ENCODE measurements around the gene KERA. TPM values are rescaled to one million over a fixed set of nuclear protein-coding genes. Genes with fewer than 3 reads are reported as not detected.

Gene KERA, protein sequence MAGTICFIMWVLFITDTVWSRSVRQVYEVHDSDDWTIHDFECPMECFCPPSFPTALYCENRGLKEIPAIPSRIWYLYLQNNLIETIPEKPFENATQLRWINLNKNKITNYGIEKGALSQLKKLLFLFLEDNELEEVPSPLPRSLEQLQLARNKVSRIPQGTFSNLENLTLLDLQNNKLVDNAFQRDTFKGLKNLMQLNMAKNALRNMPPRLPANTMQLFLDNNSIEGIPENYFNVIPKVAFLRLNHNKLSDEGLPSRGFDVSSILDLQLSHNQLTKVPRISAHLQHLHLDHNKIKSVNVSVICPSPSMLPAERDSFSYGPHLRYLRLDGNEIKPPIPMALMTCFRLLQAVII
- not detected for polyA plus RNA-seq (2013, experiment 1 of 2)
- not detected for polyA plus RNA-seq (2013, experiment 2 of 2)

DNA sequence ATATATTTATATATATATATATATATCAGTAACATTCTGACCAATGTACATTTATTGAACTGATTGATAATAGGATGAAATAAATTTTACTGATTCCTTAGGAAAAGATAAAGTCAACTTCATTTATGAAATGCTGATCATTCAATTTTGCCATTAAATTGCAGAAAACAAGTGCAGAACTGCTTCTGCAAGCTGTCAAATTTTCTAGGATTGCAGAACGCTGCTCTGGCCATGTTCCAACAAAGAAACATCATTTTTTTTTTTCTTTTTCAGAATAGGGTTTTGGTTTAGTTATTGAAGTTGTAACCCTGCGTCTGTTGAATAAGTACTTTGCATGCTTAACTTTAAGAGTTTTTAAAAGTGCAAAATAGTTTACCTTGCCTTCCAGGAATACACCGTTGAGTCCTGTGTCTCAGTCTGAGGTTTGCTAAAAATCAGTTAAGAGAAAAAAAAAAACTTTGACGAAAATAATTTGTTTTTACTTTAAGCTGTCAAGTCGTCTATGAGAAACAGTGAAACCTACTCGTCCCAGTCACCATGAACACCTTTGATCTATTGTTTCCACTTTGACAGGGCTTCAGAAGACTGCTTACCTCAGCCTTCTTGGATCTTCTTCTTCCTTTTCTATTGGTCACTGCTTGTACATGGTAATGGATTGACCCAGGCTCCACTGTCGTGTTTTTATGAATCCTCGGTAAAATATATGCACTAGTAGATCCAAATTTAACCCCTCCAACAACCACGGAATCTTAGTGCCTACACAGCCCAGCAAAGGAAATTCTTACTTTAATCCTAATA lies at the start of gene KERA:
KERA (minus strand) TSS at position 657 of the 798 bp plus-strand sequence. CDS start 1,743 bp downstream, outside the sequence.
- no peak within 1 kb of the TSS for H3K27ac ChIP-seq (ENCODE audit: low read depth, low read length, severe bottlenecking)
- no peak within 1 kb of the TSS for H3K4me3 ChIP-seq (ENCODE audit: extremely low read depth, insufficient read depth, low read length, poor library complexity, severe bottlenecking)
- H3K36me3 ChIP-seq (ENCODE audit: control insufficient read depth, insufficient read depth, low read length): no peaks in the 10 kb centered on the region
- no peaks in the 10 kb centered on the region for H3K9me3 ChIP-seq (ENCODE audit: control insufficient read depth, low read length)
- no peaks in the 10 kb centered on the region for H3K4me1 ChIP-seq (ENCODE audit: control insufficient read depth, insufficient read depth, low read length, poor library complexity, severe bottlenecking)
- 79 to 90% methylated on average over 4 to 5 of the region's 9 CpGs for WGBS, 2 experiments (ENCODE audit: insufficient coverage in 2 of 2)

DNA sequence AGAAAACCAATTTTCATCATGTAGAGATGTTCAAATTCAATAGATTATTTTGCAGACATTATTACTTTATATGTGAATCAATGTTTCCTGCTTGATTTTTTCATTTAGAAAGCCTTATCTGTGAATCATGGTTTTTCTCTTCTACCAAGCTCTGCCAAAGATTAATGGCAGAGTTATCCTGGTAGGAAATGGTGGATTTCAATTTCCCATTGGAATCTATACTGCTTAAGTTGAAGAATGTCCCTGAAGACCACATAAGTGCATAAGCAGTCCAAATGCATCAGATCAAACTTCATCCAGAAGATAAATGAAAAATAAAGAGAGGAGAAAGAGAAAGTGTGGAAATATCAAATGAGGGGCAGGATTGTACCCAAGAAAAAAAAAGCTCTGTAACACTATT lies 48.5 kb upstream of the KERA start:
- Histone ChIP-seq H3K27ac (ENCODE audit: low read depth, low read length, severe bottlenecking) (no peak overlapping the region), H3K36me3 (ENCODE audit: control insufficient read depth, insufficient read depth, low read length) (no peaks in the 10 kb centered on the region), H3K4me1 (ENCODE audit: control insufficient read depth, insufficient read depth, low read length, poor library complexity, severe bottlenecking) (peaks cover 3% of the 10 kb centered on the region), H3K4me3 (ENCODE audit: extremely low read depth, insufficient read depth, low read length, poor library complexity, severe bottlenecking) (no peak overlapping the region), H3K9me3 (ENCODE audit: control insufficient read depth, low read length) (no peaks in the 10 kb centered on the region)

DNA sequence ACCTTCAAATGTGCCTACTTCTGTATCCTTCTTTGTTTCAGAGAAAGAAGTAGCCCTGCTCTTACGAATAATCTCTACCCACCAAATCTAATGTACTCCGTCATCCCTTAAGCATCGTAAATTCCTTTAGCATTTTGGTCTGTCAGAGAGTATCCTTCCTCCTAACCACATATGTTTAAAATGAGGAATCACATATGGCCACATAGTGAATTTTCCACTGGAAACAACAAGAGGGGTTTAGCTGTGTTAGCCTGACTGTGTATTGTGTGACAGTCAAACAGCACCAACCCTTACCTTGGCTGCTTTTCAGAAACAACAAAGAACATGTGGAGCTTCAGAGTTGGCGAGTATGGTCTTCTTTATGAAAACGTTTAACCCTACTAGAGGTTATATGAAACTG lies 48.0 kb upstream of the KERA start:
- H3K4me3 ChIP-seq (ENCODE audit: extremely low read depth, insufficient read depth, low read length, poor library complexity, severe bottlenecking): no peak overlapping the region
- WGBS, 2 experiments (ENCODE audit: insufficient coverage in 2 of 2): 87% methylated on average over 3 of the region's 5 CpGs; no CpG with 5 or more reads in 1 of the 2 experiments
- H3K4me1 ChIP-seq (ENCODE audit: control insufficient read depth, insufficient read depth, low read length, poor library complexity, severe bottlenecking): peaks cover 3% of the 10 kb centered on the region
- no peaks in the 10 kb centered on the region for H3K36me3 ChIP-seq (ENCODE audit: control insufficient read depth, insufficient read depth, low read length)
- H3K27ac ChIP-seq (ENCODE audit: low read depth, low read length, severe bottlenecking): no peak overlapping the region
- H3K9me3 ChIP-seq (ENCODE audit: control insufficient read depth, low read length): no peaks in the 10 kb centered on the region

DNA sequence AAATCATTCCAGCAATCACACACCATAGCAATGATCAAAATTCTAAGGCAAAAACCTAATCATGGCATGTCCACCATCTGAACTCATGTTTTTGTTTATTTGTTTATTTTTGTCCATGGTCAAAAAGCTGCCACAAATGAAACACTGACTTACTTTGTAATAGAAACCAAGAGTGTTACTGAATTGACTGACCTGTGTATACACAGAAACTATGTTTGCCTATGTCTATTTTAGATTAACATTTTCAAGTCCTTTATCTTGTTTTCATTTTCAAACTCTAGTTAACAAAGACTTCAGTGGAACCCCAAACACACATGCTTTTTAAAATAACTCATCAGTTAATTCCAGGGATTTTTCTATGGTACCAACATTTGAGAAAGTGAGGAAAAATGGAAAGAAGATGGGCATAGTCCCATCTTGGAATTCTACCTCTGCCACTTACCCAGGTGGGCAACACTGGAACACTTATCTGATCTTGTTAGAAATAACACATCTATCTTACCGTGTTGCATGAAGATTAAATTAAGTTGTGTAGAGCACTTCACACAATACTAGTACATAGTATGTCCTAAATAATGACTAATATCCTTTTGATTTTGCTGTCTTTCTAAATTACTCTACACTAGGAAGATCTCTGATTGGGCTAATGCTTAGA lies 47.1 kb upstream of the KERA start:
- H3K4me3 ChIP-seq (ENCODE audit: extremely low read depth, insufficient read depth, low read length, poor library complexity, severe bottlenecking): no peak overlapping the region
- H3K9me3 ChIP-seq (ENCODE audit: control insufficient read depth, low read length): no peaks in the 10 kb centered on the region
- peaks cover 3% of the 10 kb centered on the region for H3K4me1 ChIP-seq (ENCODE audit: control insufficient read depth, insufficient read depth, low read length, poor library complexity, severe bottlenecking)
- no peaks in the 10 kb centered on the region for H3K36me3 ChIP-seq (ENCODE audit: control insufficient read depth, insufficient read depth, low read length)
- H3K27ac ChIP-seq (ENCODE audit: low read depth, low read length, severe bottlenecking): no peak overlapping the region
- no CpG with 5 or more reads among the region's 1 CpG for WGBS, 2 experiments (ENCODE audit: insufficient coverage in 2 of 2)

DNA sequence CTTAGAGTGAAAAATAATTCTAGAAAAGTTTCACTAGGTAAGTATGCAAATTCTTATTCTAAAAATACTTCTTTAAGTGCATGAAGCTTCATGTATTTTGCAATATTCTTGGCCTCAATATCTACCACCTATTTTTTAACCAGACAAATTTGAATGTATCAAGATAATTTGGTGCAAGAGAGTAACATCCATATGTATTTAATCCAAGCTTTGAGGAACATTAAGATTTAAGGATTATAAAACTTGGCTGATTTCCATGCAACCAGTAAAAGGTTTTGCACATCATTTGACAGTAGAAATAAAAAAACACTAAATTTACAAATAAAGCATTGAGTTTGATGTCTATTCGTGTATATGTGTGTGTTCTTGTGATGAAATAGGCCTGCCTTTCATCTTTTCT lies 45.8 kb upstream of the KERA start:
- Histone ChIP-seq H3K4me1 (ENCODE audit: control insufficient read depth, insufficient read depth, low read length, poor library complexity, severe bottlenecking) (peaks cover 7% of the 10 kb centered on the region), H3K27ac (ENCODE audit: low read depth, low read length, severe bottlenecking) (no peak overlapping the region), H3K4me3 (ENCODE audit: extremely low read depth, insufficient read depth, low read length, poor library complexity, severe bottlenecking) (no peak overlapping the region), H3K36me3 (ENCODE audit: control insufficient read depth, insufficient read depth, low read length) (no peaks in the 10 kb centered on the region), H3K9me3 (ENCODE audit: control insufficient read depth, low read length) (no peaks in the 10 kb centered on the region)
- WGBS, 2 experiments (ENCODE audit: insufficient coverage in 2 of 2): no CpG with 5 or more reads among the region's 1 CpG

DNA sequence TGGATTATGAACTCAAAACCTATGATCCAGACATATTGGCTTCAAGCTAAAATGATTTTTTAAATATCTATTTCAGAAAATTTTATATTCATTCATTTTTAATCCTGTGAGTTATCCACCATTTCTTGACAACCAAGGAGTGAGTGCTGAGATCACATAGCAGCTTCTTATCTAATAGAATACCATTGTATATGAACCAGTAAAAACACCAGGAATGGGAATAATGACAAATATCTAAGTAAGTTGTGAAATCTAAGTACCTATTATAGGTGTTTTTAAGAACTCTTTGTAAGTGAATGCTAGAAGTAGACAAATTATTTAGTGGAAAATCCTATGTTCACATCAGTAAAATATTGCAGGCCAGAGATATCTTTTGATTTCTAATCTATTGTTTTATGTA lies 45.3 kb upstream of the KERA start:
- Histone ChIP-seq H3K4me3 (ENCODE audit: extremely low read depth, insufficient read depth, low read length, poor library complexity, severe bottlenecking) (no peak overlapping the region), H3K9me3 (ENCODE audit: control insufficient read depth, low read length) (no peaks in the 10 kb centered on the region), H3K4me1 (ENCODE audit: control insufficient read depth, insufficient read depth, low read length, poor library complexity, severe bottlenecking) (peaks cover 11% of the 10 kb centered on the region), H3K36me3 (ENCODE audit: control insufficient read depth, insufficient read depth, low read length) (no peaks in the 10 kb centered on the region), H3K27ac (ENCODE audit: low read depth, low read length, severe bottlenecking) (no peak overlapping the region)

DNA sequence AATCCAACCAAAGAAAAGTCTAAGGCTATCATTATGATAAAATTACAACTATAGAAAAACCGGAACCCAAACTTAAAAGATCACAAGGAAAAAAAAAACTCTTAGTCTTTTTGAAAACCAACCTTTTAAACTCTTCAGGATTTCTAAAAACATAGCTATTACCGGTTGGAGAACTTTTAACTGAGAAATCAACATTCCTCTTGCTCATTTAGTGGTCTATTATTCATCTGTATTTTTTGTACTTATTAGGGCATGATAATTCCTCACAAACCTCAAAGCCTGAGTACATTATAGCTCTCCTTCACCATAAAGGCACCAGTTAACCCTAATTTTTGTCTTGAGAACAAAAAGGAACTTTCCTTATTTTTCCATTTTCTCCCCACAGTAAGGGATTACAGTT lies 43.1 kb upstream of the KERA start:
- H3K36me3 ChIP-seq (ENCODE audit: control insufficient read depth, insufficient read depth, low read length): no peaks in the 10 kb centered on the region
- H3K9me3 ChIP-seq (ENCODE audit: control insufficient read depth, low read length): no peaks in the 10 kb centered on the region
- WGBS, 2 experiments (ENCODE audit: insufficient coverage in 2 of 2): 100% methylated on average over 1 of the region's 2 CpGs; no CpG with 5 or more reads in 1 of the 2 experiments
- peaks cover 11% of the 10 kb centered on the region for H3K4me1 ChIP-seq (ENCODE audit: control insufficient read depth, insufficient read depth, low read length, poor library complexity, severe bottlenecking)
- H3K27ac ChIP-seq (ENCODE audit: low read depth, low read length, severe bottlenecking): no peak overlapping the region
- H3K4me3 ChIP-seq (ENCODE audit: extremely low read depth, insufficient read depth, low read length, poor library complexity, severe bottlenecking): no peak overlapping the region

DNA sequence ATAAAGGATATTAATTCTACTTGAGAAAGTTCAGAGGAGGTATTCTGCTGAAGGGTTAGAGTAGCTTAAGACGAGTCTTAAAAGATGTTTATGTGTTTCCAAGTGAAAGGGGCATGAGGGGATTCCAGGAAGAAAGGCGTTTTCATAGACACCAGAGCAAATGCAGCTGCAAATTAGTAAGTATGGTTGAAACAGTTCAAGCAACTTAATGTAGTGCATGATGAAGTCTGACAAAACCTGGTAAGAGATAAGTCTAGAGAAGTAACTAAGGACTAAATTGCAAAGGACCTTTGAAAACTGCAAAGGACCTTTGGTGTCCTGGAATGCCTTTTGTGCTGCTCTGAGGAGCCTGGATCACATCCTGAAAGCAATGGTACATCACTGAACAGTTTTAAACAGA lies 42.0 kb upstream of the KERA start:
- WGBS, 2 experiments (ENCODE audit: insufficient coverage in 2 of 2): 81 to 94% methylated on average over 2 of the region's 2 CpGs
- peak overlapping the region; percentile 5 for H3K27ac ChIP-seq (ENCODE audit: low read depth, low read length, severe bottlenecking)

DNA sequence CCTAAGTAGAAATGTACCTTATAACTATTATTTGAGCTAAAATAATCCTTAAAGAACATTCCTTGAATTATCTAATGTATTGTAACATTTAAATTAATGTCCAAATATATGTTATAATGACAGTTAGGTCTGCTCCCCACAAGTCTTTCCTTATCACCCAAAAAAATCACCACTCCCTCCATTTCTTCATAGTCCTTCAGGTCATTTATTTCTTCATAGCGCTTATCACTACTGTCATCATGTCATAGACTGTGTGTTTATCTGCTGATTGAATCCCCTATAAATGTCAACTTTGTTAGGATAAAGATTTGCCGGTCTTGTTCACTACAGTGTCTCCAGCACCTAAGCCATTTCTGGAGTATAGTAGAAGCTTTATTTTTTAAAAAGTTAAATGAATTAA lies 41.5 kb upstream of the KERA start:
- Histone ChIP-seq H3K4me3 (ENCODE audit: extremely low read depth, insufficient read depth, low read length, poor library complexity, severe bottlenecking) (no peak overlapping the region), H3K4me1 (ENCODE audit: control insufficient read depth, insufficient read depth, low read length, poor library complexity, severe bottlenecking) (peaks cover 11% of the 10 kb centered on the region), H3K27ac (ENCODE audit: low read depth, low read length, severe bottlenecking) (peak overlapping the region; percentile 73), H3K9me3 (ENCODE audit: control insufficient read depth, low read length) (no peaks in the 10 kb centered on the region), H3K36me3 (ENCODE audit: control insufficient read depth, insufficient read depth, low read length) (no peaks in the 10 kb centered on the region)
- 0% methylated on average over 1 of the region's 2 CpGs; no CpG with 5 or more reads in 1 of the 2 experiments for WGBS, 2 experiments (ENCODE audit: insufficient coverage in 2 of 2)

More for the DNA sequence above, 42.0 kb upstream of the KERA start:
- Histone ChIP-seq H3K9me3 (ENCODE audit: control insufficient read depth, low read length) (no peaks in the 10 kb centered on the region), H3K4me3 (ENCODE audit: extremely low read depth, insufficient read depth, low read length, poor library complexity, severe bottlenecking) (no peak overlapping the region), H3K36me3 (ENCODE audit: control insufficient read depth, insufficient read depth, low read length) (no peaks in the 10 kb centered on the region), H3K4me1 (ENCODE audit: control insufficient read depth, insufficient read depth, low read length, poor library complexity, severe bottlenecking) (peaks cover 11% of the 10 kb centered on the region)

DNA sequence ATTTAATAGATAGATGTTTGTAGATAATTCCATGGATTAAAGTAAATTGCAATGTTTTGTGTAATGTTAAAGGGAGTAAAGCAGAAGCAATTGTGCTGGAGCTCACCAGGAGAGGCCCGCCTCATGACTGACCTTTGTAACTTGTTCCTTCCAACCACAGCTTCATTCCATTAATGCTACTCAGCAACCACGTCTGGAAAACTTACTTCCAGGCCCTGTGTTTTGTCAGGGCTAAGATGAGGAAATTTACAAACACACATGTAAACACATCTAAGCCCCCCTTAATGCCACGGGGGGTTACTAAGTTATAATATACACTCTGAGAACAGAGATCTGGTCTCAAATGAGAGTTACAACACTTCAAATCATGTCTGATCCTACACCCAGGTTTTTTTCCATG lies 41.1 kb upstream of the KERA start:
- H3K4me1 ChIP-seq (ENCODE audit: control insufficient read depth, insufficient read depth, low read length, poor library complexity, severe bottlenecking): peaks cover 11% of the 10 kb centered on the region
- H3K9me3 ChIP-seq (ENCODE audit: control insufficient read depth, low read length): no peaks in the 10 kb centered on the region
- no CpG with 5 or more reads among the region's 3 CpGs for WGBS, 2 experiments (ENCODE audit: insufficient coverage in 2 of 2)
- H3K4me3 ChIP-seq (ENCODE audit: extremely low read depth, insufficient read depth, low read length, poor library complexity, severe bottlenecking): no peak overlapping the region
- H3K27ac ChIP-seq (ENCODE audit: low read depth, low read length, severe bottlenecking): peak overlapping the region; percentile 73
- no peaks in the 10 kb centered on the region for H3K36me3 ChIP-seq (ENCODE audit: control insufficient read depth, insufficient read depth, low read length)
